ENCODE data around the gene SLFN11. TPM values are rescaled to one million over a fixed set of nuclear protein-coding genes. Genes with fewer than 3 reads are reported as not detected.

The SLFN11 gene
- total and polyA plus RNA-seq, 2 of the 8 experiments (the other 6 are each of a cell fraction or from before 2014, with no cell fraction given), result 0.11 to 0.28 TPM

DNA sequence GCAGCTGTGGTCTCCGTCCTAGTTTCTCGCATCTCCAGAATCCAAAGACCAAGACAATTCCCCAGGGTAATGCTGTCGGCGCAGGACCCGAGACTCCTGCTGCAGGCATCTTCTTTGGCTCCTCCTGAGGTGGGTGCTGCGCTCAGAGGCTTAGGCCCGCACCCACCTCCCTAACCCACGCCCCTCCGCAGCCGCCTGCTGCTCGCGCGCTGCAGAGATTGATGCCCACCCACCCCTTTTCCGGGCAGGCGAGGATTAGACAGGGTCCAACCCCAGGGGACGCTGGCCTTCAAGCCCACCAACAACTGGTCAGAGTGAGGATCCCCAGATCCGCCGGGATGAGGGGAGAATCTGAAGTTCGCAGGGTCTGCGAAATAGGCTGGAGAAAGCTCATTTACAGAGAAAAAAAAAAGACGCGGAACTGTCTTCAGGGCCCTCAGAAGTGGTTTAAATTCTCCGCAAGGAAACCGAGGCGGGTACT is 27.9 kb downstream of the SLFN11 start:
- Histone ChIP-seq H2BK5ac (ENCODE audit: low read depth, low read length) (no peak overlapping the region), H3K79me1 (ENCODE audit: low read depth, low read length) (no peaks in the 10 kb centered on the region), H2BK12ac (ENCODE audit: low read depth, low read length) (no peak overlapping the region), H4K5ac (ENCODE audit: insufficient read length, low read depth, low read length) (no peak overlapping the region), H4K8ac (ENCODE audit: extremely low read depth, insufficient read depth, low read length) (no peak overlapping the region), H2BK20ac (ENCODE audit: low read length) (no peak overlapping the region), H2BK15ac (ENCODE audit: low read length) (no peak overlapping the region), H3K18ac (ENCODE audit: extremely low read depth, low read length) (no peak overlapping the region), H3K27me3 (replicated peaks in 1 of 4; ENCODE audit: control insufficient read depth in 3 of 4, extremely low read depth in 1 of 4, insufficient read depth in 3 of 4, low read length in 3 of 4) (peaks cover 12 to 53% (median 41%) of the 10 kb centered on the region in 4 experiments), H3K27ac (ENCODE audit: low read depth, low read length) (no peak overlapping the region), H3K9me3 (ENCODE audit: insufficient read depth in 2 of 2, low read depth in 1 of 2, low read length in 1 of 2) (peaks cover 0 to 4% of the 10 kb centered on the region in 2 experiments; a peak in 1 of 4 replicates), H4K20me1 (replicated peaks in 1 of 2; ENCODE audit: control insufficient read depth in 1 of 2, insufficient read depth in 2 of 2, low read length in 2 of 2) (no peaks in the 10 kb centered on the region), H3K36me3 (ENCODE audit: control insufficient read depth in 2 of 4, insufficient read depth in 4 of 4, low read length in 3 of 4) (no peaks in the 10 kb centered on the region), H3K4me2 (ENCODE audit: insufficient read depth in 1 of 2, low read depth in 2 of 2, low read length in 2 of 2) (peak overlapping the region; percentile 91 to 97), H2AFZ (ENCODE audit: low read length) (peak overlapping the region; percentile 42), H3K4me3 (ENCODE audit: extremely low read depth in 1 of 4, insufficient read depth in 2 of 4, low read depth in 3 of 4, low read length in 4 of 4) (peak overlapping the region; percentile 63 to 78 (median 67); a peak in 7 of 8 replicates), H3K9ac (replicated peaks in 1 of 4; ENCODE audit: extremely low read depth in 1 of 4, low read depth in 3 of 4, low read length in 3 of 4) (no peak overlapping the region), H3K23me2 (ENCODE audit: low read depth, low read length) (peaks cover 15% of the 10 kb centered on the region), H3K14ac (ENCODE audit: insufficient read length) (no peak overlapping the region), H2AK5ac (ENCODE audit: low read depth, low read length) (no peak overlapping the region), H3K4me1 (replicated peaks in 1 of 4; ENCODE audit: control insufficient read depth in 3 of 4, insufficient read depth in 4 of 4, low read length in 3 of 4) (peaks cover 0 to 3% (median under 1%) of the 10 kb centered on the region in 4 experiments; a peak in 2 of 7 replicates), H3K23ac (ENCODE audit: insufficient read length) (no peak overlapping the region), H2BK120ac (replicated peaks; ENCODE audit: low read depth, low read length) (no peak overlapping the region), H3K4ac (replicated peaks; ENCODE audit: insufficient read length, low read depth, low read length) (no peak overlapping the region), H4K91ac (replicated peaks; ENCODE audit: insufficient read length, low read length) (no peak overlapping the region), H3K79me2 (ENCODE audit: control insufficient read depth in 1 of 2, insufficient read depth in 2 of 2, low read length in 2 of 2) (no peaks in the 10 kb centered on the region), H3K56ac (replicated peaks; ENCODE audit: insufficient read length, low read depth, low read length) (peak overlapping the region; percentile 12)
- CTCF ChIA-PET (ENCODE audit: partially characterized antibody), result interaction anchor here (2.1 kb wide), 1 partner anchor 32 kb away, joined by 8 read pairs; no protein-coding TSS in a partner anchor
- no peak for DNase-seq (ENCODE audit: low read depth in 1 of 2, low spot score in 2 of 2)
- POLR2A ChIA-PET (ENCODE audit: partially characterized antibody), result interaction anchor here (1.3 to 1.4 kb wide), 2 partner anchors 32 to 102 kb away, joined by 4 to 5 read pairs; partner anchors contain the start of gene SLFN13
- 5% methylated on average over 25 of the region's 25 CpGs; no CpG with 5 or more reads in 1 of the 2 experiments for WGBS, 2 experiments (ENCODE audit: extremely low coverage in 1 of 2, insufficient coverage in 1 of 2, insufficient read length in 1 of 2, insufficient replicate concordance in 2 of 2, low coverage in 1 of 2, low lambda C conversion rate in 2 of 2, missing lambda C conversion rate in 1 of 2)
- FAIRE-seq, result no peak
- TF ChIP-seq TEAD4 (IDR thresholded peaks at IDR 0.05; ENCODE audit: low read depth, low read length), result no peak
- TF ChIP-seq EZH2 (IDR thresholded peaks at IDR 0.05; ENCODE audit: low read depth, low read length, severe bottlenecking), result no peak
- TF ChIP-seq BRCA1 (IDR thresholded peaks at IDR 0.05; ENCODE audit: low read depth, low read length), result no peak
- no peak for TF ChIP-seq SAP30 (IDR thresholded peaks at IDR 0.05; ENCODE audit: insufficient read depth, insufficient replicate concordance, low read length)
- peak; percentile 59 for TF ChIP-seq RNF2 (IDR thresholded peaks at IDR 0.05; ENCODE audit: borderline replicate concordance, low read depth, low read length, missing control alignments, poor library complexity, severe bottlenecking)
- no peak for TF ChIP-seq RFX5 (IDR thresholded peaks at IDR 0.05; ENCODE audit: borderline replicate concordance, low read depth, low read length)
- TF ChIP-seq GTF2F1 (IDR thresholded peaks at IDR 0.05; ENCODE audit: borderline replicate concordance, low read depth, low read length), result no peak
- TF ChIP-seq FOSL1 (IDR thresholded peaks at IDR 0.05; ENCODE audit: insufficient read depth, low read depth, low read length), result no peak
- 0 out of 2 replicates have a peak, but pooled peaks have one; percentile 25 for TF ChIP-seq CBX8 (IDR thresholded peaks at IDR 0.05; ENCODE audit: borderline replicate concordance, low read depth, low read length)
- TF ChIP-seq CREB1 (IDR thresholded peaks at IDR 0.05), result no peak
- TF ChIP-seq SUZ12 (IDR thresholded peaks at IDR 0.05; ENCODE audit: low read length), result peak; percentile 91; the same call in 1 of the 2 replicates
- peak; percentile 46 for TF ChIP-seq KDM4A (IDR thresholded peaks at IDR 0.05; ENCODE audit: low read depth, low read length, severe bottlenecking)

All from H1 (cell line).